C4-2B (cell line): ENCODE data around the gene PPP2R5A.

Source experiments
- H3K27ac ChIP-seq: fragments of 450-650 bp; 2 replicates; pipeline ENCODE4 v1.5.1; 2017
- CTCF ChIP-seq: fragments of 450-650 bp; conservative IDR thresholded peaks from 2 replicates; pipeline ENCODE4 v1.5.1; 2017; ENCODE audit warnings: mild to moderate bottlenecking
- ZFX ChIP-seq: fragments of 450-650 bp; IDR thresholded peaks from 2 replicates; pipeline ENCODE4 v1.6.1; 2017

The PPP2R5A gene

GRCh38 chr1:212242288-212242984, 42.8 kb upstream of the PPP2R5A start:
- no peak overlapping the region for H3K27ac ChIP-seq
- TF ChIP-seq ZFX (no peak), CTCF (no peak)

DNA sequence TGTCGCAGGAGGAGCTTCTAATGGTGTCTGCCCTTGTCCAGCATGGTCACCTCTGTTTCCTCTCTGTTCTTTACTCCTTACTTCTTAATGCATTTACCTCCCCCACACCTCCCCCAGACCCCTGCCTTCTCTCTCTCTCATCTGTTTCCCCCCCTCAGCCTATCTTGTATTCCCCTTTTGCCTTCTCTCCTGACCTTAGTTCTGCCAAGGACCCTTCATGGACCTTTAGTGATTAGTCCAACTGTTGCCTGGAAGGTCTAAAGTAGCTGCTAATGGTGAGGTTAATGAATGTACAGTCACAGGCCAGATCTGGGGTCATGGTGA, 42.3 kb upstream of the PPP2R5A start:
- no peak overlapping the region for H3K27ac ChIP-seq
- TF ChIP-seq ZFX (no peak), CTCF (no peak)

DNA sequence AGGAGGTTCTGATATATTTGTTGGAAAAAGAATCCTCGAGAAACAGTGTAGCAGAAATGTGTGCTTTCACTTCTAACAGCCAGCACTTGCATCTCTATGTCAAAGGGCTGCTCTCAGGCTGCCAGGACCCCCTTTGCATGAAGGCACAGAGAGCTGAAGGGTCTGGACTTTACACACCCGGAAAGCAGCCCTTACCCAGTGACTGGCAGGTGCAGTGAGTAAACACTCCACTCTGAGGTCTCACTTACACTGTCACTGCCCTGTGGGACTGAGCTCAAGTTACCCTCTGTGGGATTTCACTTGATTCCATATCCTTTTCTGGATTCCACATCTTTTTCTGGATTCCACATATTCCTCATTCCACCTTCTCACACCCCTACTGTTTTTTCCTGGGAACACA, 40.8 kb upstream of the PPP2R5A start:
- no peak for TF ChIP-seq ZFX
- no peak for TF ChIP-seq CTCF
- no peak overlapping the region for H3K27ac ChIP-seq

- TF ChIP-seq ZFX (no peak), CTCF (no peak)
- H3K27ac ChIP-seq = no peak overlapping the region
Measured at GRCh38 chr1:212247179-212247721, 38.0 kb upstream of the PPP2R5A start.

GRCh38 chr1:212247988-212248387, 37.2 kb upstream of the PPP2R5A start:
- TF ChIP-seq ZFX (no peak), CTCF (no peak)
- no peak overlapping the region for H3K27ac ChIP-seq

DNA sequence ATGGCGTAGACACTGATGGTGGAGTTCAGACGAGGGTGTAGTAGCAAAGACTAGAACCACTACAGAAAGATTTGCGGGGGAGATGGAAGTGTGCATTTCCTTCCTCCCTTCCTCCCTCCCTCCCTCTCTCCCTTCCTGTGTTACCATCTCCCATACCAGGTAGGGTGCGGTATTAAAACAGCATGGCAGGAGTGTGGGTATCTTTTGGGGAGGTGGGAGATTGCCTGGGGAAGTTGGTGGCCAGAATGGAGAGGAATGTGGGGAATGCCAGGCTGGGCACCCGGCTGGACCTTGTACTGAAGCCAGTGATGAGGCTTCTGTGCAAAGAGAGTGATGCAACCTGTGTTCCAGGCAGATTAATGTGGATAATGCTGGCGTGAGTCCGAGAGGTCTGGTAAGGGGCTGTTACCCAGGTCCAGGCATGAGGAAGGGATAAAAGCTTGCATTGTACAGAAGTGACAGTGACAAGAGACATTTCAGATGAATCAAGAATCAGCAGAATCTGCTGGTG, 30.3 kb upstream of the PPP2R5A start:
- no peak overlapping the region for H3K27ac ChIP-seq
- TF ChIP-seq ZFX (no peak), CTCF (no peak)

- no peak overlapping the region for H3K27ac ChIP-seq
- no peak for TF ChIP-seq CTCF
- TF ChIP-seq ZFX = no peak
Measured at GRCh38 chr1:212255705-212256307, 29.4 kb upstream of the PPP2R5A start.
